NT2/D1 (cell line): ENCODE data around the gene PCYT1B.

ENCODE experiments used
- SUZ12 ChIP-seq: IDR thresholded peaks from 2 replicates; pipeline ENCODE4 v1.6.1; 2011; ENCODE audit not compliant: insufficient read length, insufficient read depth; ENCODE audit errors: extremely low read depth
- YY1 ChIP-seq: IDR thresholded peaks from 2 replicates; pipeline ENCODE4 v1.6.1; 2011; ENCODE audit not compliant: insufficient read length, insufficient read depth

- TF ChIP-seq YY1 (no peak), SUZ12 (no peak)
Observed at GRCh38 chrX:24692305-24692704, 45.2 kb upstream of the PCYT1B start.
